SK-N-MC (cell line): ENCODE results near the gene HNF1A.

ENCODE experiments used
- EZH2 ChIP-seq: fragments of 200-600 bp; sonication (generic); IDR thresholded peaks from one replicate; pipeline ENCODE4 v1.6.1; 2017; ENCODE audit warnings: antibody characterized with exemption
- FOXP2 ChIP-seq: optimal IDR thresholded peaks from 2 replicates; pipeline ENCODE3; 2011; ENCODE audit warnings: mild to moderate bottlenecking, moderate library complexity; ENCODE audit not compliant: insufficient read depth; ENCODE audit errors: extremely low read length, control extremely low read depth
- POLR2AphosphoS5 ChIP-seq: IDR thresholded peaks from 2 replicates; pipeline ENCODE4 v1.6.1; 2012; ENCODE audit warnings: mild to moderate bottlenecking, low read depth, low read length, borderline replicate concordance

GRCh38 chr12:120932058-120932457, 46.3 kb upstream of the HNF1A start:
- no peak for TF ChIP-seq EZH2
- TF ChIP-seq POLR2AphosphoS5: no peak
- TF ChIP-seq FOXP2: no peak
